Progenitor cell of endocrine pancreas (in vitro differentiated cells): Measurements from ENCODE around the gene A1BG. TPM values are rescaled to one million over a fixed set of nuclear protein-coding genes. Genes with fewer than 3 reads are reported as not detected.

Experiments used
- DNase-seq: peaks from one replicate; pipeline ENCODE4 v3.0.0; 2021; ENCODE audit warnings: low spot score; ENCODE audit not compliant: unreplicated experiment
- H3K27ac Mint-ChIP-seq: 2 replicates; pipeline ENCODE4 v1.8.0; 2021; ENCODE audit warnings: mild to moderate bottlenecking, moderate library complexity, mixed read lengths
- H3K27me3 Mint-ChIP-seq: 2 replicates; pipeline ENCODE4 v1.8.0; 2021; ENCODE audit warnings: mixed read lengths
- H3K36me3 Mint-ChIP-seq: 2 replicates; pipeline ENCODE4 v1.8.0; 2022; ENCODE audit warnings: mixed read lengths; ENCODE audit not compliant: insufficient read depth
- H3K4me1 Mint-ChIP-seq: 2 replicates; pipeline ENCODE4 v1.8.0; 2021; ENCODE audit warnings: low read depth, mixed read lengths
- H3K4me3 Mint-ChIP-seq: 2 replicates; pipeline ENCODE4 v1.8.0; 2021; ENCODE audit warnings: low read depth, mild to moderate bottlenecking, moderate library complexity, mixed read lengths
- H3K9me3 Mint-ChIP-seq: 2 replicates; pipeline ENCODE4 v1.8.0; 2021; ENCODE audit warnings: low read depth, mixed read lengths
- CTCF ChIP-seq: fragments of 200-600 bp; sonication (generic); IDR thresholded peaks from one replicate; pipeline ENCODE4 v1.5.0; 2021; ENCODE audit warnings: antibody characterized with exemption, mild to moderate bottlenecking; ENCODE audit not compliant: unreplicated experiment
- total RNA-seq: library from RNA; stranded (reverse); gene quantifications from 2 replicates; pipeline ENCODE4 v1.2.1, GENCODE V29; 2021

The A1BG gene
- total RNA-seq, 1 donor from 2014 or later, result 3.9 TPM

- no peak for DNase-seq
- no peak for TF ChIP-seq CTCF
- no peaks in the 10 kb centered on the region for H3K9me3 Mint-ChIP-seq
- H3K36me3 Mint-ChIP-seq, result peaks cover 20% of the 10 kb centered on the region
- H3K4me3 Mint-ChIP-seq, result no peak overlapping the region
- H3K27me3 Mint-ChIP-seq, result peaks cover 20% of the 10 kb centered on the region
- H3K4me1 Mint-ChIP-seq, result peaks cover 11% of the 10 kb centered on the region
- no peak overlapping the region for H3K27ac Mint-ChIP-seq
Observed at GRCh38 chr19:58395979-58396627, 42.8 kb upstream of the A1BG start.

- Mint-ChIP-seq H3K27me3 (peaks cover 20% of the 10 kb centered on the region), H3K4me1 (peaks cover 4% of the 10 kb centered on the region), H3K27ac (peak within 1 kb of the TSS; percentile 56), H3K4me3 (no peak within 1 kb of the TSS), H3K36me3 (peaks cover 24% of the 10 kb centered on the region), H3K9me3 (no peaks in the 10 kb centered on the region)
- no peak for DNase-seq
- TF ChIP-seq CTCF, result no peak
Observed at GRCh38 chr19:58395220-58395978, 42.1 kb upstream of the A1BG start, which contains the start of gene RNF225. RNF225 (plus strand) TSS chr19:58395656; CDS start chr19:58396090, 434 bp downstream.

- no peak for DNase-seq
- Mint-ChIP-seq H3K4me3 (no peak overlapping the region), H3K27me3 (peaks cover 20% of the 10 kb centered on the region), H3K36me3 (peaks cover 24% of the 10 kb centered on the region), H3K9me3 (no peaks in the 10 kb centered on the region), H3K4me1 (peaks cover 2% of the 10 kb centered on the region), H3K27ac (peak overlapping the region; percentile 56)
- no peak for TF ChIP-seq CTCF
Observed at GRCh38 chr19:58394821-58395219, 41.5 kb upstream of the A1BG start.

- peaks cover 29% of the 10 kb centered on the region for H3K36me3 Mint-ChIP-seq
- H3K27ac Mint-ChIP-seq, result peak overlapping the region; percentile 45
- H3K27me3 Mint-ChIP-seq, result peaks cover 20% of the 10 kb centered on the region
Observed at GRCh38 chr19:58393725-58394033, 40.4 kb upstream of the A1BG start.

More at GRCh38 chr19:58393725-58394033, 40.4 kb upstream of the A1BG start:
- no peak overlapping the region for H3K4me3 Mint-ChIP-seq
- no peaks in the 10 kb centered on the region for H3K9me3 Mint-ChIP-seq
- no peak for TF ChIP-seq CTCF
- peaks cover 8% of the 10 kb centered on the region for H3K4me1 Mint-ChIP-seq
- no peak for DNase-seq
